B cell (primary cell): ENCODE results near the gene CD55.

Experiments
- CTCF ChIP-seq: fragments of 200-600 bp; IDR thresholded peaks from one replicate; pipeline ENCODE4 v1.8.0; 2022; ENCODE audit warnings: antibody characterized with exemption, mild to moderate bottlenecking
- EZH2 ChIP-seq: IDR thresholded peaks from 2 replicates; pipeline ENCODE4 v1.6.1; 2012; ENCODE audit warnings: borderline replicate concordance, low read depth, mild to moderate bottlenecking, moderate library complexity, low read length; ENCODE audit not compliant: insufficient read depth, poor library complexity, severe bottlenecking

GRCh38 chr1:207401578-207401977 is 80.1 kb downstream of the CD55 start:
- TF ChIP-seq CTCF, result no peak
- no peak for TF ChIP-seq EZH2
